ENCODE results near the gene THADA.

Gene THADA

GRCh38 chr2:43412114-43412753 is 183.6 kb downstream of the THADA start:
- Histone ChIP-seq H3K27ac (ENCODE audit: low read length) (no peak overlapping the region), H3K27me3 (ENCODE audit: control insufficient read depth in 1 of 2, insufficient read depth in 2 of 2, low read length in 2 of 2) (no peaks in the 10 kb centered on the region), H3K4me1 (ENCODE audit: control insufficient read depth, insufficient read depth, low read length) (peaks cover 7% of the 10 kb centered on the region), H3K9me3 (ENCODE audit: control insufficient read depth in 2 of 2, low read length in 2 of 2) (no peaks in the 10 kb centered on the region), H3K9ac (ENCODE audit: low read length in 2 of 2) (no peak overlapping the region), H3K4me3 (ENCODE audit: low read length in 2 of 2) (no peak overlapping the region), H3K36me3 (ENCODE audit: control insufficient read depth in 2 of 2, insufficient read depth in 2 of 2, low read length in 2 of 2) (no peaks in the 10 kb centered on the region)

GRCh38 chr2:43410055-43410604 is 185.7 kb downstream of the THADA start:
- no peak overlapping the region for H3K9ac ChIP-seq (ENCODE audit: low read length in 2 of 2)
- H3K36me3 ChIP-seq (ENCODE audit: control insufficient read depth in 2 of 2, insufficient read depth in 2 of 2, low read length in 2 of 2): no peaks in the 10 kb centered on the region
- no peak overlapping the region for H3K4me3 ChIP-seq (ENCODE audit: low read length in 2 of 2)
- H3K27ac ChIP-seq (ENCODE audit: low read length): no peak overlapping the region
- no peaks in the 10 kb centered on the region for H3K9me3 ChIP-seq (ENCODE audit: control insufficient read depth in 2 of 2, low read length in 2 of 2)
- H3K4me1 ChIP-seq (ENCODE audit: control insufficient read depth, insufficient read depth, low read length): peaks cover 15% of the 10 kb centered on the region
- H3K27me3 ChIP-seq (ENCODE audit: control insufficient read depth in 1 of 2, insufficient read depth in 2 of 2, low read length in 2 of 2): no peaks in the 10 kb centered on the region

DNA sequence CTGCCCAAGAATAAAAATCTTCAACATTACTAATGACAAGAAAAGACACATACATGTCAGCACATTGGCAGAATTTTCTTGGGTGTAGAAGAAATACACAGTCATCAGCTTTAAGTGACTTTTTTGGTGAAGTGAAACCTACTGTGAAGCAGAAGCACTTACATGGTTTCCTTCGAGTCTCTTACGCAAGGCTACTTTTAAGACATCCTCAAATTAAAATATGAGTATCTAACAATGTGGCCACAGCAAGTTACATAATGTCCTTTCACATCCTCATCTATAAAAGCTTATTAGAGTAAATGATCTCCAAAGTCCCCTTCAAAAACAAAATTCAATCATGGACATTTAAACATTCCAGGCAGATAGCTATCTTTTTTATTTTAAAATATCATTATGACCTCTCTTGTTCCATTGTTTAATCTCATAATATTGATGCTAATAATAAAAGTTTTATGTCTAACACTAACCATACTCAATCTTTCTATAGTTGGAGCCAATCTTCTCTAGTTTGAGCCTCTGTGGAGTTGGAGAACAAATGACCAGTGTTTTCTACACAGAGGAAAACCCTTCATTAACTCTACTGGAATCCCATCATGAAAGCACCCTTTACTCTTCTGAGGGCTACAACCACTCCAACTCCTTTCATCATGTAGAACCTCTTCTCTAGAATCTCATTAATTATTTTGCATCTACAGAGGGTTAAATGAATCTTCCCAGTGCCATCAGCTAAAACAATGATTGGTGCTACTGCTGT is 187.3 kb downstream of the THADA start:
- H3K27me3 ChIP-seq (ENCODE audit: control insufficient read depth in 1 of 2, insufficient read depth in 2 of 2, low read length in 2 of 2): no peaks in the 10 kb centered on the region
- no peak overlapping the region for H3K27ac ChIP-seq (ENCODE audit: low read length)
- H3K9ac ChIP-seq (ENCODE audit: low read length in 2 of 2): no peak overlapping the region
- no peak overlapping the region for H3K4me3 ChIP-seq (ENCODE audit: low read length in 2 of 2)
- H3K9me3 ChIP-seq (ENCODE audit: control insufficient read depth in 2 of 2, low read length in 2 of 2): no peaks in the 10 kb centered on the region
- no peaks in the 10 kb centered on the region for H3K36me3 ChIP-seq (ENCODE audit: control insufficient read depth in 2 of 2, insufficient read depth in 2 of 2, low read length in 2 of 2)
- peaks cover 20% of the 10 kb centered on the region for H3K4me1 ChIP-seq (ENCODE audit: control insufficient read depth, insufficient read depth, low read length)

DNA sequence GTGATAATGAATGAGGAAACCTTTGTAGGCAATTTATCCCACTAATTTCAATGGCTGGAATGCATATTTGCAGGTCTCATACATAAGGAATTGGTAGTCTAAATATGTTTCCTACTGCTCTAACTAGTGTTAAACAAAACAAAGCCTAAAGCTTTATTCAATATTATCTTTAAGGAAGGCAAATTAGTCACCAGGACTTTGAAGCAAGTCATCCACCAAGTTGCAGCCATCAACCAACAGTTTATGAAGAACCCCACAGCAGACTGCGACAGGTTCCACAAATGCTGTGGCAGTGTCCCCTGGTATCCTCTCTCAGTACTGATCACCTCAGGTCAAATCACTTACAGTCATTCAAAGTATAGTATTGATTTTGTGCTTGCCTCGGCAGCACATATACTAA is 187.9 kb downstream of the THADA start:
- no peak overlapping the region for H3K4me3 ChIP-seq (ENCODE audit: low read length in 2 of 2)
- no peak overlapping the region for H3K27ac ChIP-seq (ENCODE audit: low read length)
- H3K4me1 ChIP-seq (ENCODE audit: control insufficient read depth, insufficient read depth, low read length): peaks cover 20% of the 10 kb centered on the region
- no peaks in the 10 kb centered on the region for H3K36me3 ChIP-seq (ENCODE audit: control insufficient read depth in 2 of 2, insufficient read depth in 2 of 2, low read length in 2 of 2)
- H3K27me3 ChIP-seq (ENCODE audit: control insufficient read depth in 1 of 2, insufficient read depth in 2 of 2, low read length in 2 of 2): no peaks in the 10 kb centered on the region
- H3K9me3 ChIP-seq (ENCODE audit: control insufficient read depth in 2 of 2, low read length in 2 of 2): no peaks in the 10 kb centered on the region
- H3K9ac ChIP-seq (ENCODE audit: low read length in 2 of 2): no peak overlapping the region

DNA sequence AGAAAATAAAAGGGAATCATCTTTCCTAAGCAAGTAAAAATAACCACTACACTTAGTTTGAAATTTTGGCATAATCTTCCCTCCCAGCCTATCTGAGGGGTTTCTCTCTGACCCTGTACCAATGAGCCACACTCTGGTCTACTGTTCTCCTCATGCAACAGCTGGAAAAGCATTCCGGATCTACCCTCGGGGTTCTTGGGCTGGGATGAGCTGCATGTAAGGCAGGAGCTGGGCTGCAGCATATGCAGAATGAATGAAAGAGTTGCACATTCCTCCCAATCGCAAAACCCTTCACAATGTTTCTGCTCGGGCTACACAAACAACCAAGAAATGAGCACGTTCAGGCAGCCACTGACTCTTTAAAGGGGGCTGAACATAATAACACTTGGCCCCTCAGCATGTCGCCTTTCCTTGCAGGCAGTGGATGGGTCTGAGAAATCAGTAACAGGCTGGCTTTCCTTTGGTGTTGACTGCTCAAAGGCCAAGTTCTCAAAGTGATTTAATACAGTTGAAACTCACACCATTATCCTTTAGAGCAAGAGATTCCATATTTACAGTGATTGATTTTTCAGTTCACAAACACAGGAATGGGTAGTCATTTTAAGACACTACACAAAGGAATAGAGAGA is 189.1 kb downstream of the THADA start:
- Histone ChIP-seq H3K36me3 (ENCODE audit: control insufficient read depth in 2 of 2, insufficient read depth in 2 of 2, low read length in 2 of 2) (no peaks in the 10 kb centered on the region), H3K27me3 (ENCODE audit: control insufficient read depth in 1 of 2, insufficient read depth in 2 of 2, low read length in 2 of 2) (no peaks in the 10 kb centered on the region), H3K27ac (ENCODE audit: low read length) (no peak overlapping the region), H3K4me1 (ENCODE audit: control insufficient read depth, insufficient read depth, low read length) (peaks cover 22% of the 10 kb centered on the region), H3K9me3 (ENCODE audit: control insufficient read depth in 2 of 2, low read length in 2 of 2) (no peaks in the 10 kb centered on the region), H3K9ac (ENCODE audit: low read length in 2 of 2) (no peak overlapping the region), H3K4me3 (ENCODE audit: low read length in 2 of 2) (no peak overlapping the region)

GRCh38 chr2:43405829-43406228 is 190.0 kb downstream of the THADA start:
- Histone ChIP-seq H3K36me3 (ENCODE audit: control insufficient read depth in 2 of 2, insufficient read depth in 2 of 2, low read length in 2 of 2) (no peaks in the 10 kb centered on the region), H3K9ac (ENCODE audit: low read length in 2 of 2) (no peak overlapping the region), H3K4me3 (ENCODE audit: low read length in 2 of 2) (no peak overlapping the region), H3K9me3 (ENCODE audit: control insufficient read depth in 2 of 2, low read length in 2 of 2) (no peaks in the 10 kb centered on the region), H3K27ac (ENCODE audit: low read length) (no peak overlapping the region), H3K27me3 (ENCODE audit: control insufficient read depth in 1 of 2, insufficient read depth in 2 of 2, low read length in 2 of 2) (no peaks in the 10 kb centered on the region), H3K4me1 (ENCODE audit: control insufficient read depth, insufficient read depth, low read length) (peaks cover 26% of the 10 kb centered on the region)

DNA sequence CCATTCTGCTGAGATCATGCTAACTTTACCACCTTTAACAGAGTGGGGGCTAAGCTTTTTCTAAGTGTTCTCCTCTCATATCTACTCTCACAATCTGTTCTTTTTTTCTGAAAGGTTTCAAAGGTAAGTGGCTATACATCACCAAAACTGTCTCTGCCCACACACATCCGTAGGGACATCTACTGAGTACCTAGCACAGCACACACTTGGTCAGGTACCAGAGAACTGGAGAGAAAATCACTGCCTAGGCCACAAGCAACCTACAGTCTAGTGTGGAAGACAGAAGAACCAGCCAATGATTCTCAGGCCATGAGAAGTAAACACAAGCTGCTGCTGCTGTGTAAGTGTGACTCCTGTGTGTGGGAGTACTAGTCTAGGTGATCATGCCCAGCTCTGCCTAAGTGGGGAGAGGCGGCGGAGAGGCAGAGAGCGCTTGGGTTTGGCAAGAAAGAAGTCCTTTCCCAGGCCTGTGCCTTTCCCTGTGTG is 193.3 kb downstream of the THADA start:
- H3K27ac ChIP-seq (ENCODE audit: low read length): peak overlapping the region; percentile 31
- no peak overlapping the region for H3K9ac ChIP-seq (ENCODE audit: low read length in 2 of 2)
- peaks cover 0 to under 1% of the 10 kb centered on the region in 2 donors for H3K36me3 ChIP-seq (ENCODE audit: control insufficient read depth in 2 of 2, insufficient read depth in 2 of 2, low read length in 2 of 2)
- H3K4me3 ChIP-seq (ENCODE audit: low read length in 2 of 2): no peak overlapping the region
- no peaks in the 10 kb centered on the region for H3K9me3 ChIP-seq (ENCODE audit: control insufficient read depth in 2 of 2, low read length in 2 of 2)
- H3K4me1 ChIP-seq (ENCODE audit: control insufficient read depth, insufficient read depth, low read length): peaks cover 44% of the 10 kb centered on the region
- no peaks in the 10 kb centered on the region for H3K27me3 ChIP-seq (ENCODE audit: control insufficient read depth in 1 of 2, insufficient read depth in 2 of 2, low read length in 2 of 2)

- H3K4me3 ChIP-seq (ENCODE audit: low read length in 2 of 2): no peak overlapping the region
- H3K9ac ChIP-seq (ENCODE audit: low read length in 2 of 2): no peak overlapping the region
- H3K27me3 ChIP-seq (ENCODE audit: control insufficient read depth in 1 of 2, insufficient read depth in 2 of 2, low read length in 2 of 2): no peaks in the 10 kb centered on the region
- no peaks in the 10 kb centered on the region for H3K9me3 ChIP-seq (ENCODE audit: control insufficient read depth in 2 of 2, low read length in 2 of 2)
- H3K36me3 ChIP-seq (ENCODE audit: control insufficient read depth in 2 of 2, insufficient read depth in 2 of 2, low read length in 2 of 2): peaks cover 0 to 2% of the 10 kb centered on the region in 2 donors
- H3K27ac ChIP-seq (ENCODE audit: low read length): peak overlapping the region; percentile 31
- H3K4me1 ChIP-seq (ENCODE audit: control insufficient read depth, insufficient read depth, low read length): peaks cover 44% of the 10 kb centered on the region
These were observed 193.8 kb downstream of the THADA start for GRCh38 chr2:43402002-43402401.

DNA sequence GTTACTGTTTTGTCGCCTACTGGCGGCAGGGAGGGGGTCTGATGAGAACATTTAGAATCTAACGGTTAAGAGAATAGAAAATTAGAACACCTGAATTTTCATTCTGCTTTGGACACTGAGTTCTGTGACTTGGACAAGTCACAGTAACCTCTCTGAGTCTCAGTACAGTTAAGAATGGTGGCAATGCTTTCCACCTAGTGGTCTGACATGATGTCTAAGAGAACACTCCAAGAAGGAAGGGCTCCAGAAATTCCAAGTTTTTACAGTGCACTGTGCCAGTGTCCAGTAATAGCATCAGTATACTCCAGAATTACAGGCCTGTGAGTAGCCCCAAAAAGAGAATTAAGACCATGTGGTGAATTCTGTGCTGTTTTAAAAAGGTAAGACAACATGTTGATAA is 195.3 kb downstream of the THADA start:
- peaks cover 0 to 4% of the 10 kb centered on the region in 2 donors for H3K36me3 ChIP-seq (ENCODE audit: control insufficient read depth in 2 of 2, insufficient read depth in 2 of 2, low read length in 2 of 2)
- peaks cover 34% of the 10 kb centered on the region for H3K4me1 ChIP-seq (ENCODE audit: control insufficient read depth, insufficient read depth, low read length)
- no peak overlapping the region for H3K9ac ChIP-seq (ENCODE audit: low read length in 2 of 2)
- peak overlapping the region; percentile 55 for H3K27ac ChIP-seq (ENCODE audit: low read length)
- H3K9me3 ChIP-seq (ENCODE audit: control insufficient read depth in 2 of 2, low read length in 2 of 2): no peaks in the 10 kb centered on the region
- H3K27me3 ChIP-seq (ENCODE audit: control insufficient read depth in 1 of 2, insufficient read depth in 2 of 2, low read length in 2 of 2): no peaks in the 10 kb centered on the region
- no peak overlapping the region for H3K4me3 ChIP-seq (ENCODE audit: low read length in 2 of 2)

DNA sequence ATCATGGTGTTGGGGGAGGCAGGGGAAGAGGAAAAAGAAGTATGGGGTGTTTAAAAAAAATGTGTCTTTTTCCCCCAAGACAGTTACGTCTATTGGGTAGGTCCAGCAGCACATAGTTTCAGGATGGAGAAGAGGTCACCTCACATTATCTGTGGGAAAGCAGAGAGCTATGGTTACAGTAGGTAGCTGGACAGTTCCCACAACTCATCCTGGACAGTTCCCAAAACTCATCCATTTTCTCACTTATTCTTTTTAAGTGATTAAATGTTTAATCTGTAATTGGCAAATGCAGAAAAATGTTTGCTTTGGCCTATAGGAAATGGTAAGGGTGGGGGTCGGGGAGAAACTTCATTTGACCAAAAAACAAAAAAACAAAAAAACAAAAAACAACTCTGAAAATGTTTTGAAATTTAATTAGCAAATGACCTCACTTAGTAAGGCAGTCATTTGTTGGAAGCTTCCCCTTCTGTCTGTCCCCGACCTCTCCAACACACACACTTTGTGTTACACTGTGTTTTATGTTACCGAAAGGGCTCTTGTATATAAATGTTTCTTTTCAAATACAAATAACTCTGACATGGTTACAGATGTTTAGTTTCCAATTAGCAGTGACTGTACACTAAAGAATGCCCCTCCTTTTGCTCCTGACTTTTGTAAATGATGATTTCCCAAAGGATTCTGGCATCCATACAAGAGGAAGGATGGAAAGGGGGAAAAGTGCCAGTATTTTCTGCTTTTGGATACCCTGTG is 196.1 kb downstream of the THADA start:
- peaks cover 0 to 6% of the 10 kb centered on the region in 2 donors for H3K36me3 ChIP-seq (ENCODE audit: control insufficient read depth in 2 of 2, insufficient read depth in 2 of 2, low read length in 2 of 2)
- peaks cover 28% of the 10 kb centered on the region for H3K4me1 ChIP-seq (ENCODE audit: control insufficient read depth, insufficient read depth, low read length)
- H3K4me3 ChIP-seq (ENCODE audit: low read length in 2 of 2): peak overlapping the region in 1 of 2 donors; percentile 15
- H3K27me3 ChIP-seq (ENCODE audit: control insufficient read depth in 1 of 2, insufficient read depth in 2 of 2, low read length in 2 of 2): no peaks in the 10 kb centered on the region
- no peaks in the 10 kb centered on the region for H3K9me3 ChIP-seq (ENCODE audit: control insufficient read depth in 2 of 2, low read length in 2 of 2)
- peak overlapping the region; percentile 67 for H3K27ac ChIP-seq (ENCODE audit: low read length)
- peak overlapping the region; percentile 21 to 26 for H3K9ac ChIP-seq (ENCODE audit: low read length in 2 of 2)

Measured in stomach smooth muscle (tissue), 2 donors.